K562 (cell line): ENCODE measurements around the gene NRCAM. TPM values are rescaled to one million over a fixed set of nuclear protein-coding genes. Genes with fewer than 3 reads are reported as not detected.

Experiments
- CHD2 ChIP-seq: IDR thresholded peaks from 2 replicates; pipeline ENCODE4 v1.6.1; 2011; ENCODE audit warnings: low read depth, low read length
- CTBP1 ChIP-seq: fragments of 450-650 bp; IDR thresholded peaks from 2 replicates; pipeline ENCODE4 v1.6.1; 2016; ENCODE audit warnings: borderline replicate concordance
- DPF2 ChIP-seq: fragments of 450-650 bp; IDR thresholded peaks from 2 replicates; pipeline ENCODE4 v1.6.1; 2016
- FOS ChIP-seq: IDR thresholded peaks from 3 replicates; pipeline ENCODE4 v1.6.1; 2011; ENCODE audit not compliant: insufficient read length; ENCODE audit errors: extremely low read depth
- HDGF ChIP-seq: fragments of 450-650 bp; IDR thresholded peaks from 2 replicates; pipeline ENCODE4 v1.6.1; 2016
- HSF4 ChIP-seq: fragments of 250-450 bp; sonication (Bioruptor Pico); IDR thresholded peaks from 2 replicates; pipeline ENCODE4 v2.1.2; 2022; ENCODE audit warnings: mild to moderate bottlenecking, moderate library complexity, borderline replicate concordance
- L3MBTL2 ChIP-seq: fragments of 450-650 bp; IDR thresholded peaks from 2 replicates; pipeline ENCODE4 v1.6.1; 2016; ENCODE audit warnings: mild to moderate bottlenecking, moderate library complexity
- MBD1 ChIP-seq: fragments of 250-450 bp; sonication (Bioruptor Pico); IDR thresholded peaks from 2 replicates; pipeline ENCODE4 v1.8.0; 2022; ENCODE audit warnings: inconsistent platforms
- MYC ChIP-seq, 2 experiments: fragments of 250-450 bp in 1 of 2; sonication (Bioruptor Pico) in 1 of 2; IDR thresholded peaks; 2 replicates each; pipeline versions ENCODE4 v1.5.1 to v1.6.1; 2012 to 2021; ENCODE audit warnings: low read depth in 2 of 2, borderline replicate concordance in 1 of 2, improper control_type of control experiment in 1 of 2, low read length in 1 of 2, mild to moderate bottlenecking in 1 of 2, moderate library complexity in 1 of 2
- NFATC3 ChIP-seq: fragments of 450-650 bp; IDR thresholded peaks from 2 replicates; pipeline ENCODE4 v1.6.1; 2017; ENCODE audit warnings: mild to moderate bottlenecking
- TBL1XR1 ChIP-seq, 2 experiments: IDR thresholded peaks; 2 replicates each; pipeline ENCODE4 v1.6.1; 2012; ENCODE audit warnings: improper control_type of control experiment in 2 of 2, low read length in 2 of 2, mild to moderate bottlenecking in 1 of 2
- TEAD1 ChIP-seq, 2 experiments: fragments of 450-650 bp in 1 of 2; sonication (generic) in 1 of 2; formaldehyde crosslinking; IDR thresholded peaks; 2 replicates each; pipeline versions ENCODE4 v1.4.0 to v1.8.0; 2020 to 2022; ENCODE audit warnings: mild to moderate bottlenecking in 2 of 2, missing genetic modification reagents in 1 of 2
- ZNF12 ChIP-seq: sonication (generic); formaldehyde crosslinking; IDR thresholded peaks from 2 replicates; pipeline ENCODE4 v1.4.0; 2020; ENCODE audit warnings: mild to moderate bottlenecking, missing genetic modification reagents
- ZNF780A ChIP-seq: fragments of 250-450 bp; sonication (Bioruptor Pico); IDR thresholded peaks from 2 replicates; pipeline ENCODE4 v1.5.0; 2021; ENCODE audit warnings: mild to moderate bottlenecking
- polyA plus RNA-seq, 8 experiments: library from polyadenylated mRNA; depleted of rRNA in 4 of 8; stranded (reverse) in 5 of 8; unstranded in 3 of 8; fragments of >200 nt; fragmentation: Nextera tagmentation in 2 of 8; fragmentation: Illumina TruSeq in 1 of 8; extraction: Ambion mirVana in 2 of 8; extraction: Trizol in 1 of 8; gene quantifications; 2 replicates each; pipeline versions ENCODE4 v1.2.1 to v1.2.3, GENCODE V29; 2011 to 2014; ENCODE audit warnings: inconsistent platforms in 1 of 8, missing spikeins in 1 of 8
- total RNA-seq, 7 experiments: library from RNA; depleted of rRNA in 6 of 7; stranded (reverse); fragments of >200 nt in 6 of 7; fragmentation: Illumina TruSeq in 2 of 7; extraction: Trizol in 2 of 7; gene quantifications; 2 replicates each; pipeline versions ENCODE4 v1.2.1 to v1.2.3, GENCODE V29; 2011 to 2021; ENCODE audit warnings: low replicate concordance in 1 of 7
- TF ChIP-seq, protein P1 (sequence below): fragments of 450-650 bp; IDR thresholded peaks from 2 replicates; pipeline ENCODE4 v1.6.1; 2016; ENCODE audit warnings: mild to moderate bottlenecking, moderate library complexity

Gene NRCAM
- total and polyA plus RNA-seq, 9 of the 15 experiments (the other 6 are each of a cell fraction or from before 2014, with no cell fraction given): 0.03 to 0.54 (median 0.12) TPM; not detected in 1

DNA sequence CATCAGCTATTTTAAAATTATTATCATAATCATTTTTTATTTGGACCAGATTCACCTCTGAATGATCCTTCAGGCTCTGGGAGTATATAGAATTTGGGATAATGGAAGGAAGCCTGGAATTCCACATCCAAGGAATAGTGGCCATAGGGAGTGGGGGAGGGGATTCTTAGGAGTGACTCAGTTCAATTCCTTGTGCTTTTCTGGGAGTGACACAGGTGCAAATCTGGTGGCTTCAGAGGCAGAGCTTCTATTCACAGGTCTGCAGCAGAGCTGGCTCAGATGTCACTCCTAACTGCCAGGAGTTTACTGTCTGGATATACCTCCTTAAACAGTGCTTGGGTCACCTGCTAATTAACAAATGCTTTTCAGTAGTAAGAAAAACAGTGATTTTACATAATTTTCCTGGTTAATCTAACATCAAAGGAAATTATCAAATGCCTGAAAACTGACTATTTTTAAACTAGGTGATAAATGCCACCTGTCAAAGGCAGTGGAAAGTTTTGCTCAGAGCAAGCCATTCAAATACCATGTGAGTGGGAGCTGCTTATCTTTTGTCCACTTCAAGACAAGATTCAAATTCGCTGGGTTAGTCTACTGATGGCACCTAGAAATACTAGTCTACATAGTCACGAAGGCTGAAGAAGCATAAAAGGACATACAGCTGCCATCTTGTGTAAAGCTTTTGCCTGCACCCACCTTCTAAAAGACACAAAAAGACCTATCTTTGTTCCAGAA, 219.4 kb downstream of the NRCAM start (continued):
- TF ChIP-seq DPF2 (peak; percentile 78; the same call in 1 of the 2 replicates), ZNF780A (CRISPR knock-in tag) (no peak), NFATC3 (peak; percentile 97), ZNF12 (CRISPR knock-in tag) (no peak), HSF4 (no peak), L3MBTL2 (peak; percentile 77), MYC (IDR thresholded peaks at IDR 0.05; ENCODE audit: low read depth, low read length) (peak; percentile 34; the same call in 1 of the 2 replicates), MYC (CRISPR knock-in tag; IDR thresholded peaks at IDR 0.05; ENCODE audit: borderline replicate concordance, low read depth) (no peak), MBD1 (CRISPR knock-in tag) (no peak), CTBP1 (peak; percentile 61; the same call in 1 of the 2 replicates), FOS (peak; percentile 21), HDGF (no peak), TEAD1 (CRISPR knock-in tag; IDR thresholded peaks at IDR 0.05) (peak in 1 of 2 experiments; percentile 40; a peak in 1 of 4 replicates), CHD2 (0 out of 2 replicates have a peak, but pooled peaks have one; percentile 15), TBL1XR1 (IDR thresholded peaks at IDR 0.05; ENCODE audit: low read length in 2 of 2) (peak in 1 of 2 experiments; percentile 76; a peak in 1 of 4 replicates)
- TF ChIP-seq, protein P1, sequence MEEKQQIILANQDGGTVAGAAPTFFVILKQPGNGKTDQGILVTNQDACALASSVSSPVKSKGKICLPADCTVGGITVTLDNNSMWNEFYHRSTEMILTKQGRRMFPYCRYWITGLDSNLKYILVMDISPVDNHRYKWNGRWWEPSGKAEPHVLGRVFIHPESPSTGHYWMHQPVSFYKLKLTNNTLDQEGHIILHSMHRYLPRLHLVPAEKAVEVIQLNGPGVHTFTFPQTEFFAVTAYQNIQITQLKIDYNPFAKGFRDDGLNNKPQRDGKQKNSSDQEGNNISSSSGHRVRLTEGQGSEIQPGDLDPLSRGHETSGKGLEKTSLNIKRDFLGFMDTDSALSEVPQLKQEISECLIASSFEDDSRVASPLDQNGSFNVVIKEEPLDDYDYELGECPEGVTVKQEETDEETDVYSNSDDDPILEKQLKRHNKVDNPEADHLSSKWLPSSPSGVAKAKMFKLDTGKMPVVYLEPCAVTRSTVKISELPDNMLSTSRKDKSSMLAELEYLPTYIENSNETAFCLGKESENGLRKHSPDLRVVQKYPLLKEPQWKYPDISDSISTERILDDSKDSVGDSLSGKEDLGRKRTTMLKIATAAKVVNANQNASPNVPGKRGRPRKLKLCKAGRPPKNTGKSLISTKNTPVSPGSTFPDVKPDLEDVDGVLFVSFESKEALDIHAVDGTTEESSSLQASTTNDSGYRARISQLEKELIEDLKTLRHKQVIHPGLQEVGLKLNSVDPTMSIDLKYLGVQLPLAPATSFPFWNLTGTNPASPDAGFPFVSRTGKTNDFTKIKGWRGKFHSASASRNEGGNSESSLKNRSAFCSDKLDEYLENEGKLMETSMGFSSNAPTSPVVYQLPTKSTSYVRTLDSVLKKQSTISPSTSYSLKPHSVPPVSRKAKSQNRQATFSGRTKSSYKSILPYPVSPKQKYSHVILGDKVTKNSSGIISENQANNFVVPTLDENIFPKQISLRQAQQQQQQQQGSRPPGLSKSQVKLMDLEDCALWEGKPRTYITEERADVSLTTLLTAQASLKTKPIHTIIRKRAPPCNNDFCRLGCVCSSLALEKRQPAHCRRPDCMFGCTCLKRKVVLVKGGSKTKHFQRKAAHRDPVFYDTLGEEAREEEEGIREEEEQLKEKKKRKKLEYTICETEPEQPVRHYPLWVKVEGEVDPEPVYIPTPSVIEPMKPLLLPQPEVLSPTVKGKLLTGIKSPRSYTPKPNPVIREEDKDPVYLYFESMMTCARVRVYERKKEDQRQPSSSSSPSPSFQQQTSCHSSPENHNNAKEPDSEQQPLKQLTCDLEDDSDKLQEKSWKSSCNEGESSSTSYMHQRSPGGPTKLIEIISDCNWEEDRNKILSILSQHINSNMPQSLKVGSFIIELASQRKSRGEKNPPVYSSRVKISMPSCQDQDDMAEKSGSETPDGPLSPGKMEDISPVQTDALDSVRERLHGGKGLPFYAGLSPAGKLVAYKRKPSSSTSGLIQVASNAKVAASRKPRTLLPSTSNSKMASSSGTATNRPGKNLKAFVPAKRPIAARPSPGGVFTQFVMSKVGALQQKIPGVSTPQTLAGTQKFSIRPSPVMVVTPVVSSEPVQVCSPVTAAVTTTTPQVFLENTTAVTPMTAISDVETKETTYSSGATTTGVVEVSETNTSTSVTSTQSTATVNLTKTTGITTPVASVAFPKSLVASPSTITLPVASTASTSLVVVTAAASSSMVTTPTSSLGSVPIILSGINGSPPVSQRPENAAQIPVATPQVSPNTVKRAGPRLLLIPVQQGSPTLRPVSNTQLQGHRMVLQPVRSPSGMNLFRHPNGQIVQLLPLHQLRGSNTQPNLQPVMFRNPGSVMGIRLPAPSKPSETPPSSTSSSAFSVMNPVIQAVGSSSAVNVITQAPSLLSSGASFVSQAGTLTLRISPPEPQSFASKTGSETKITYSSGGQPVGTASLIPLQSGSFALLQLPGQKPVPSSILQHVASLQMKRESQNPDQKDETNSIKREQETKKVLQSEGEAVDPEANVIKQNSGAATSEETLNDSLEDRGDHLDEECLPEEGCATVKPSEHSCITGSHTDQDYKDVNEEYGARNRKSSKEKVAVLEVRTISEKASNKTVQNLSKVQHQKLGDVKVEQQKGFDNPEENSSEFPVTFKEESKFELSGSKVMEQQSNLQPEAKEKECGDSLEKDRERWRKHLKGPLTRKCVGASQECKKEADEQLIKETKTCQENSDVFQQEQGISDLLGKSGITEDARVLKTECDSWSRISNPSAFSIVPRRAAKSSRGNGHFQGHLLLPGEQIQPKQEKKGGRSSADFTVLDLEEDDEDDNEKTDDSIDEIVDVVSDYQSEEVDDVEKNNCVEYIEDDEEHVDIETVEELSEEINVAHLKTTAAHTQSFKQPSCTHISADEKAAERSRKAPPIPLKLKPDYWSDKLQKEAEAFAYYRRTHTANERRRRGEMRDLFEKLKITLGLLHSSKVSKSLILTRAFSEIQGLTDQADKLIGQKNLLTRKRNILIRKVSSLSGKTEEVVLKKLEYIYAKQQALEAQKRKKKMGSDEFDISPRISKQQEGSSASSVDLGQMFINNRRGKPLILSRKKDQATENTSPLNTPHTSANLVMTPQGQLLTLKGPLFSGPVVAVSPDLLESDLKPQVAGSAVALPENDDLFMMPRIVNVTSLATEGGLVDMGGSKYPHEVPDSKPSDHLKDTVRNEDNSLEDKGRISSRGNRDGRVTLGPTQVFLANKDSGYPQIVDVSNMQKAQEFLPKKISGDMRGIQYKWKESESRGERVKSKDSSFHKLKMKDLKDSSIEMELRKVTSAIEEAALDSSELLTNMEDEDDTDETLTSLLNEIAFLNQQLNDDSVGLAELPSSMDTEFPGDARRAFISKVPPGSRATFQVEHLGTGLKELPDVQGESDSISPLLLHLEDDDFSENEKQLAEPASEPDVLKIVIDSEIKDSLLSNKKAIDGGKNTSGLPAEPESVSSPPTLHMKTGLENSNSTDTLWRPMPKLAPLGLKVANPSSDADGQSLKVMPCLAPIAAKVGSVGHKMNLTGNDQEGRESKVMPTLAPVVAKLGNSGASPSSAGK: peak; percentile 51
